DND-41 (cell line): Measurements from ENCODE around the gene C2CD2.

Experiments
- EZH2 ChIP-seq: IDR thresholded peaks from 3 replicates; pipeline ENCODE4 v1.6.1; 2012; ENCODE audit warnings: borderline replicate concordance, low read depth, mild to moderate bottlenecking, moderate library complexity, low read length, inconsistent platforms; ENCODE audit not compliant: severe bottlenecking
- TF ChIP-seq, protein P1 (sequence below): IDR thresholded peaks from 2 replicates; pipeline ENCODE4 v1.5.1; 2012; ENCODE audit warnings: borderline replicate concordance, low read length, moderate library complexity, mild to moderate bottlenecking; ENCODE audit not compliant: poor library complexity, severe bottlenecking; ENCODE audit errors: extremely low read depth

DNA sequence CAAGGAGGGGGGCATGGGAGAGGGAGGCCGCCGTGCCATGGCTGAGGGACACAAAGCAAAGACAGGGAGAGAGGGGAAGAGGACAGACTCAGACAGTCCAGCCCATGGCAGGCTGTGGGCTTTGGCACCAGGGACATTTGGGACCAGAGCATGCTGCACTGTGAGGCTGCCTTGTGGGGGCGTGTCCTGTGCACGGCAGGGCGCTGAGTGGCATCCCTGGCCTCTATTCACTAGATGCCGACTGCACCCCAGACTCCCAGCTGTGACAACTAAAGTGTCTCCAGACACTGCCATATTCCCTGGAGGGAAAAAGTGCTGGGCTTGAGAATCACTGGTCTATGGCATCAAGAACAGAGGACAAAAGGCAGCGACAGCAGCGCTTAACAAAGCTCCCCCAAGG is 56.1 kb downstream of the C2CD2 start:
- TF ChIP-seq, protein P1, sequence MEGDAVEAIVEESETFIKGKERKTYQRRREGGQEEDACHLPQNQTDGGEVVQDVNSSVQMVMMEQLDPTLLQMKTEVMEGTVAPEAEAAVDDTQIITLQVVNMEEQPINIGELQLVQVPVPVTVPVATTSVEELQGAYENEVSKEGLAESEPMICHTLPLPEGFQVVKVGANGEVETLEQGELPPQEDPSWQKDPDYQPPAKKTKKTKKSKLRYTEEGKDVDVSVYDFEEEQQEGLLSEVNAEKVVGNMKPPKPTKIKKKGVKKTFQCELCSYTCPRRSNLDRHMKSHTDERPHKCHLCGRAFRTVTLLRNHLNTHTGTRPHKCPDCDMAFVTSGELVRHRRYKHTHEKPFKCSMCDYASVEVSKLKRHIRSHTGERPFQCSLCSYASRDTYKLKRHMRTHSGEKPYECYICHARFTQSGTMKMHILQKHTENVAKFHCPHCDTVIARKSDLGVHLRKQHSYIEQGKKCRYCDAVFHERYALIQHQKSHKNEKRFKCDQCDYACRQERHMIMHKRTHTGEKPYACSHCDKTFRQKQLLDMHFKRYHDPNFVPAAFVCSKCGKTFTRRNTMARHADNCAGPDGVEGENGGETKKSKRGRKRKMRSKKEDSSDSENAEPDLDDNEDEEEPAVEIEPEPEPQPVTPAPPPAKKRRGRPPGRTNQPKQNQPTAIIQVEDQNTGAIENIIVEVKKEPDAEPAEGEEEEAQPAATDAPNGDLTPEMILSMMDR: no peak
- no peak for TF ChIP-seq EZH2
